GM21825 (cell line): ENCODE data around the gene VRK2.
"Not testable (repeated sequence)": the region's sequence is repeated elsewhere in the genome, so short reads cannot be mapped to it uniquely, and the experiment has no call there.

ENCODE experiments used
- ATAC-seq: cut with Tn5 transposase; IDR thresholded peaks from one replicate; pipeline ENCODE4 v1.9.1; 2021; ENCODE audit warnings: mild to moderate bottlenecking, moderate library complexity; ENCODE audit not compliant: unreplicated experiment

VRK2 gene

DNA sequence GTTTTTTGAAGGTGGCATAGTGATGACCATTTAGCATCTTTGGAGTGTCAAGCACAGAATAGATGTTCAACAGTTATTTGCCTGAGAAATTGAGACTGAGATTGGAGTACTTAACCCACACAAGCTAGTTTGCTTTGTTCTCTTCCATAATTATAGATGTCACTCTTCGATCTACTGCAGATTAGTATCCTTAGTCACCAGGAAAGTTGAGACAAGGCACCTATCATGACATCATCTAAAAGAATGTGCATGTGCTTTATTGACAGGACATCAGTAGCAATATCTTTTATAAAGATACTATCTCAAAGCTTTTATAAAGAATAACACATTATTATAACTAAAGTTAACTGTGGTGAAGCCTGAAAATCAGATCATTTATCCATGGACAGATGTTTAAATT is 6.4 kb downstream of the VRK2 start:
- ATAC-seq, result no peak

DNA sequence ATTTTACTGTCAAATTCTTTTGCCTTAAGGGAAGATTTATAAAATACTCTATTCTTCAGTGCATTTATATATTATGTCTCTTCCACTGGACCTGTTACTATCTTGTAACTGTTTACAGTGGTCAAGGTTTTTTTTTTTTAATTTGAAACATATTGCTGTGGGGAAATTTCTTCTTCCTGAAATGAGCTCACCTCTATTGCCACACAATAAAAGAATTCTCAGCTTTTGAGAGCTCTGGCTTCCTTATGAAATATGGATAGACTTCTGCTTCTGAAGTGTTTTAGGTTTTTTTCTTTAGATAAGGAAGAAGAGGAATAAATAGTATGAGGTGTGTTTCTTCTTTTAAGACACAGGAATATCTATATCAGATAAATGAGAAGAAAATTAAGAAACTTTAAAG is 7.7 kb downstream of the VRK2 start:
- ATAC-seq, result no peak

DNA sequence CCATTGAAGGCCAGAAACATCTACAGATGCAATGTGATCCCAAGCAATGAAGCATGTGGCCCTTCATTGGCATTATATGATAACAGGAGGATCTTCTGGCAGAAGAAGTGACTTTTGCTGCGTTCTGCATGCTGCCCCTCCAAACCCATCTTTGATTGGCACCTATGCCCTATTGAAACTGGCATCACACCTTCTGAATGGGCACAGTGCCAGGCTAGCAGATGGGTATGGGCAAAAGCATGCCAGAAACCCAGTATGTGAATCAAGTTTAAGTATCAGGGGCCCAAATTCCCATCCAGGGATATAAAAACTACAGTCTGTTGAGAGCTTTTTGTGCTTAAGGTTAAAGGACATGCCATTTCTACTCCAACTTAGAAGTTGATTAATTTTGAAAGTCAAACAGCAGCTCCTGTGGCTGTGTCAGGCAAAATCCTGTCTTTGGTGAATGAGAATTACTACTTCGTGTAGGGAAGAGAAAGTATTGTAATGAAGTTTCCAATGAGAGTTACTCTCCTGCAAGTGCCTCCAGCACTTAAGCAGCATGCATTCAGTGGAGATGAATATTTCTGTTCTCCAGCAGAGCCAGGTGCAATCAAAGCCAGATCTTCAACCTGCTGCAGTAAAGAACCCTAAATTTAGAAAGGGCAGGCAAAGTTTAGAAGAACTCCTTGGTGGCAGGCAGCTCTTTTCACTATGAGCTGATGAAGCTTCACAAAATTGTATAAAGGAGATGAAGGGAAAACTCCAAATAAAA is 8.6 kb downstream of the VRK2 start:
- no peak for ATAC-seq

DNA sequence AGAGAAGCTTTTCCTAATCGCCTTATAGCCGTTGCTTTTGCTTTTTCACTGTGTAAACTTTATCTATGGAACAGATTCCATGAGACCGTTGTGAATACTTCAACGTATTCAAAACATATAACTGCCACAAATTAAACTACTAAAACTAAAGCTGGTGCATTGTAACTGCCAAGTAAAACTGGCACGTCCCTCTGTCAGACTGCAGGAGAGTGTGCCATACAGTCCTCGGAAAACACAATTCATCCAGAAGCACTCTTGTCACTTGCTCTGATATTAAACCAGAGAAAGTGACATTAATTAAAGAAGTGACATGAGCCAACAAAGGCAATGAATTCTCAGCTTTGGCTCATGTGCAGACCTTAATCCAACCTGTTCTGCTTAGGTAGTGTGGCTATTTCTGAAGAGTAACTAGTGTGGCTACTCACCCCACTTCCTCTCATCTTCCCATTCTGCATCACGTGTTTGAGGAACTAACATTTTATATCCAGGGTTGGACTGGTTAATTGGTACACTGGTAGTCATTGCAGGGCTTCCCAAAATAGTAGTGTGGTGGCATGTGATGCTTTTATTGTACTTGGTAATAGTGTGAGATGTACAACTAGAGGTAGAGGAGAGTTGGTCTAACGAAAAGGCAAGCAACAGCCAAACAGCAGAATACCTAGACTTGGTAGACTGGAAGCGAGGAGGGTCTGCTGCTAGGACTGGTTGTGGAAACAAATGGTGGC is 9.7 kb downstream of the VRK2 start:
- no peak for ATAC-seq

DNA sequence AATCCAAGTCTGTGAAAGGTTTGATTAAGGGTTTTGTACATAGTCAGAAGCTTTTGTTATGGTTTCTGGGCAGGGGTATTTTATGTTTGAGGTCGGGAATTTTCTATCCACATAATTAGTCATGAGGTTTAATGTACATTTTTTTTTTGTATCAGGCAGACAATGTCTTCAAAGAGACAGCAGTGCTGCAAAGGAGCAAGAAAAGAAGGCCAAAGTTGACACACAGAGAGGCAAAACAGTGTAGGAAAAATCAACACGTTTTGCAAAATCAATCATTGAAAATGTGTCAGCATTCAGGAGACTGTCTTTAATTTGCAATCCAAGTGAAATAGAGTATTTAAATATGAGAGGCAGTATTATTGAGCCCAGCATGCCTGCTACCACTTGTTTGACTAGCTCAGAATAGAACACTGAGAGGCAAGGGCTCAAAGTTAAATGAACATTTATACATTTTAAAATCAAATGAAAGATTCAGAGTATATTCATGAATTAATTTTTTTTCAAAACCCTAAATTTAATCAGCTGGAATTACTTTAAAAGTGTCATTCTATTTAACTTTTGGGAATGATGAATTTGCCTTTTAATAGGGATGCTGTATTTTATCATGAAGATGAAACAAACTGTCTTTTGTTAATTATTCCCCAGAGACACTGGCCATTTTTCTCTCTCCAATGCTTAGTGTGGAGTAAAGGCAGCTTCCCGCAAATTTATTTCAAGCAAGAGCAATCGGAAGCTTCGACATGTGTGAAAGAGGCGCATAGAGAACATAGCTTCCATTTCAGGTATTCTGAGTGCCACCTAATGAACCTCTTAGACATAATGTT is 11.3 kb downstream of the VRK2 start:
- ATAC-seq, result no peak

DNA sequence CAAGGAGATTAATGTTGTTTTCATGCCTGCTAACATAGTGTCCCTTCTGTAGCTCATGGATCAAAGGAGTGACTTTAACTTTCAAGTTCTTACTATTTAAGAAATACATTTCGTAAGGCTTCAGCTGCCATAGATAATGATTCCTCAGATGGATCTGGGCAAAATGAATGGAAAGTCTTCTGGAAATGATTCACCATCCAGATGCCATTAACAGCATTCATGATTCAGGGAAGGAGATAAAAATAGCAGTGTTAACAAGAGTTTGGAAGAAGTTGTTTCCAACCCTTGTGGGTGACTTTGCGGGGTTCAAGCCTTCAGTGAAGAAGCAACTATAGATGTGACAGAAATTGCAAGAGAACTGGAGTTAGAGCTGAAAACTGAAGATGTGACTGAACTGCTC is 17.0 kb downstream of the VRK2 start:
- ATAC-seq, result no peak

DNA sequence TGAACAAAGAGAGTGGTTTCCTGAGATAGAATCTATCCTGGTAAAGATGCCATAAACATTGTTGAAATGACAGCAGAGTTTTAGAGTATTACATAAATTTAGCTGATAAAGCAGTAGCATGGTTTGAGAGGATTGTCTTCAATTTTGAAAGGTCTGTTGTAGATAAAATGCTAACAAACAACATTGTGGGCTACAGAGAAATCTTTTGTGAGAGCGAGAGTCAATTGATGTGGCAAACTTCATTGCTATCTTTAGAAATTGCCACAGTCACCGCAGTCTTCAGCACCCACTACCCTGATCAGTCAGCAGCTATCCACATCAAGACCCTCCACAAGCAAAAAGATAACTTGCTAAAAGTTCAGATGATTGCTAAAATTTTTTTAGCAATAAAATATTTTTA is 17.5 kb downstream of the VRK2 start:
- ATAC-seq, result peak; percentile 52

DNA sequence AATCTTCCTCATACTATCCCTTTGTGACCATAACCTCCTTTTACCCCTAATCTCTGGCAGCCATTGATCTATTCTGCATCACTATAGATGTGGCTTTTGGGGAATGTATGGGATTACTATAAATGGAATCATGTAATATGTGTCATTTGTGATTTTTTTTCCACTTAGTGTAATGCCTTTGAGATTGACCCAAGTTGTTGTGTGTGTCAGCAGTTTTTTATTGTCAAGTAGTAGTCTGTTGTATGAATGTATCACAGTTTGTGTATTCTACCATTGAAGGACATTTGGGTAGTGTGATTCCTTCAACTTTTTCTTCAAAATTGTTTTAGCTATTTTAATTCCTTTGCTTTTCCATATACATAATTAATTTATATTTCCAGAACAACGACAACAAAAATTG is 18.6 kb downstream of the VRK2 start:
- ATAC-seq, result no peak

DNA sequence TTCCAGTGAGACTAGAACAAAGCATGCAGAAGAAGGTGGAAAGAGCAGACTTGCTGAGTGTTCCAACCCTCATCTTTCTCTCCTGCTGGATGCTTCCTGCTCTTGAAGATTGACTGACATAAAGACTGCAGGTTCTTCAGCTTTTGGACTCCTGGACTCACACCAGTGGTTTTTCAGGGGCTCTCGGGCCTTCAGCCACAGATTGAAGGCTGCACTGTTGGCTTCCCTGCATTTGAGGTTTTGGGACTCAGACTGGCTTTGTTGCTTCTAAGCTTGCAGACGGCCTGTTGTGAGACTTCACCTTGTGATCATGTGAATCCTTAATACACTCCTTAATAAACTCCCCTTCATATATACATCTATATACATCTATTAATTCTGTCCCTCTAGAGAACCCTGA is 20.4 kb downstream of the VRK2 start:
- no peak for ATAC-seq

DNA sequence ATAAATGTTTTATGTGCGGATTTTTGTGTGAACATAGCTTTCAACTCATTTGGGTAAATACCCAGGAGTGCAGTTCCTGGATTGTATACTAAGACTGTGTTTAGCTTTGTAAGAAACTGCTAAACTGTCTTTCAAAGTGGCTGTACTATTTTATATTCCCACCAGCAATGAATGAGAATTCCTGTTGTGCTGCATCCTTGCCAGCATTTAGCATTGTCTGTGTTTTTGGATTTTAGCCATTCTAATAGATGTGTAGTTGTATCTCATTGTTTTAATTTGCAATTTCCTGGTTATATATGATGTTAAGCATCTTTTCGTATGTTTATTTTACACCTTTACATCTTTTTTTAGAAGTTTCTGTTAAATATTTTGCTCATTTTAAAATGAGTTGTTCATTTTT is 24.2 kb downstream of the VRK2 start:
- ATAC-seq, result no peak

DNA sequence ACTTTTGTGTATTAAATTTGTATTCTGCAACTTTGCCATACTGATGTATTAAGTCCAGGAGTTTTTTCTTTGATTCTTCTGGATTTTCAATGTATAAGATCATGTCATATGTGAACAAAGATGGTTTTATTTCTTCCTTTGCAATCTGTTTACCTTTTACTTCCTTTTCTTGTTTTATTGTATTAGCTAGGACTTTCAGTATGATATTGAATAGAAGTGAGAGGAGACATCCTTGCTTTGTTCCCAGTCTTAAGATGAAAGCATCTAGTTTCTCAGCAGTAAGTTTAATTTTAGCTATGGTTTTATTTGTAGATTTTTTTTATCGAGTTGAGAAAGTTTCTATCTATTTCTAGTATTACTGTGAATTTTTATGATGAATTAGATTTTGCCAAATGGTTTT is 25.5 kb downstream of the VRK2 start:
- ATAC-seq, result peak; percentile 50

DNA sequence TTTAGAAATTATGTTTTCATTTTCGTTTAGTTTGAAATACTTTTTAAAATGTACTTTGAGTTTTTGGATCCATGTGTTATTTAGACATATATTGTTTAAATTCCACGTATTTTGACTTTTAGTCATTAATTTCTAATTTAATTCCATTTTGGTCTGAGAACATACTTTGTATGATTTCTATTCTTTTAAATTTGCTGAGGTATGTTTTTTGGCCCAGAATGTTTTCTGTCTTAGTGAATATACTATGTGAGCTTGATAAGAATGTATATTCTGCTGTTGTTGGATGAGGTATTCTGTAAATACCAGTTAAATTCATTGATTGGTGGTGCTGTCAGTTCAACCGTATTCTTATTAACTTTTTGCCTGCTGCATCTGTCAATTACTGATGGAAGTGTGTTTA is 26.4 kb downstream of the VRK2 start:
- no peak for ATAC-seq

DNA sequence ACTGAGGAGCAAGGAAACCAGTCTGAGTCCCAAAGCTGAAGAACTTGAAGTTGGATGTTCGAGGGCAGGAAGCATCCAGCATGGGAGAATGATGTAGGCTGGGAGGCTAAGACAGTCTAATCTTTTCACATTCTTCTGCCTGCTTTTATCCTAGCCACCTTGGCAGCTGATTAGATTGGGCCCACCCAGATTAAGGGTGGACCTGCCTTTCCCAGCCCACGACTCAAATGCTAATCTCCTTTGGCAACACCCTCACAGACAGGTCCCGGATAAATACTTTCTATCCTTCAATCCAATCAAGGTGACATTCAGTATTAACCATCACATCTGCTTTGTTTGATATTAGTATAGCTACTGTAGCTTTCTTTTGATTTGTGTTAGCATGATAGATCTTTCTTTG is 27.1 kb downstream of the VRK2 start:
- ATAC-seq, result no peak

DNA sequence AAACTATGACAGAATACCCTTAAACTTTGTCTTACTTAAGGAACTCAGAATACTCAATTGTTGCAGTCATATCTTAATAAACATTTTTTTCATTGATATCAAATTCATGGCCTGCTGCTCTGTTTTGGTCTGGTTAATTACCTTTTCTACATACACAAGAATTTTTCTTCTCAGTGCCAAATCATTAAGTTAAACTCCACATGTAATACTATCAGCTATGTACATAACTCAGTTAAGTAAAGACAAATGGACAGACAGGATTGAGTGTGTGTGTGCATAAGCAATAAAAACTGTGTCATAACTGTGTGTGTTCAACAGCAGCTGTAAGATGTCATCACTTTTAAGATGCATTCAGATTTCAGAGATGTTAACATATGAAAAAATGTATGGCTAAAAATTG is 34.4 kb downstream of the VRK2 start:
- no peak for ATAC-seq

DNA sequence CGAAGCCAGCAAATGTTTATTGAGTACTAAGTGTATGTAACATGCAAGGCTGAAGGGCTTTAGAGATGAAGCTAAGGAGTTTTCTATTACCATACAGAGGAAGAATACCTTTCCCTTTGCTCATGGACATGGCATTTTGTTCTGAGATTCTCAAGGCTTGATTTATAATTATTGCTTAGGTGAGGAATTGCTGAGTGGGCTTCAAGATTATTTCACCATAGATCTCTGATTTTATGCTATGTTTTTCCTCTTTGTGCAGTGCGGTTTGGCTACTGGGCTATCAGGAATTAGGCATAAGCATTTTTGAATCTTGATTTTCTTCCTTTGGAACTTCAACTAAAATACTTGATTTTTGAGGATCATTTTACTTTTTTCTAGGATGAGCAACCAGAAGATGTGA is 42.5 kb downstream of the VRK2 start:
- ATAC-seq, result no peak

DNA sequence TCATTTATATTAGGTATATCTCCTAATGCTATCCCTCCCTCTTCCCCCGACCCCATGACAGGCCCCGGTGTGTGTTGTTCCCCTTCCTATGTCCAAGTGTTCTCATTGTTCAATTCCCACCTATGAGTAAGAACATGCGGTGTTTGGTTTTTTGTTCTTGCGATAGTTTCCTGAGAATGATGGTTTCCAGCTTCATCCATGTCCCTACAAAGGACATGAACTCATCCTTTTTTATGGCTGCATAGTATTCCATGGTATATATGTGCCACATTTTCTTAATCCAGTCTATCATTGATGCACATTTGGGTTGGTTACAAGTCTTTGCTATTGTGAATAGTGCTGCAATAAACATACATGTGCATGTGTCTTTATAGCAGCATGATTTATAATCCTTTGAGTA is 46.2 kb downstream of the VRK2 start:
- ATAC-seq, result not testable (repeated sequence)

DNA sequence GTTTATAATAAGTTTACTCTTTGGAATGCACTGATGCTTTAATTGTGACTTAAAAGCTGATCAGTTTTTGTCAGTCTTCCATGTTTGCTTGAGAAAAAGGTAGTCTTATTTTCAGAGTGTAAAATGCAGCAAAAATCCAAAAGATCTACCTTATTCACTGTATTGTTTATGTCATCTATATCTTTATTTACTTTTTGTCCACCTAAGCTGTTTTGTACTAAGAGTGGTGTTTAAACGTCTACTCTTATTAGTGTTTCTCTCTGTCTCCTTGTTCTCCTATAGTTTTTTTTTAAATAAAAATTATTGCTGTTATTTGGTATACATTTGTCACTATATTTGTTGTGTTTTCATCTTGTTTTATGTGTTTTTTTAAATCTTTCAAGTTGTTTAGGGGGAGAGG is 50.4 kb downstream of the VRK2 start:
- no peak for ATAC-seq

DNA sequence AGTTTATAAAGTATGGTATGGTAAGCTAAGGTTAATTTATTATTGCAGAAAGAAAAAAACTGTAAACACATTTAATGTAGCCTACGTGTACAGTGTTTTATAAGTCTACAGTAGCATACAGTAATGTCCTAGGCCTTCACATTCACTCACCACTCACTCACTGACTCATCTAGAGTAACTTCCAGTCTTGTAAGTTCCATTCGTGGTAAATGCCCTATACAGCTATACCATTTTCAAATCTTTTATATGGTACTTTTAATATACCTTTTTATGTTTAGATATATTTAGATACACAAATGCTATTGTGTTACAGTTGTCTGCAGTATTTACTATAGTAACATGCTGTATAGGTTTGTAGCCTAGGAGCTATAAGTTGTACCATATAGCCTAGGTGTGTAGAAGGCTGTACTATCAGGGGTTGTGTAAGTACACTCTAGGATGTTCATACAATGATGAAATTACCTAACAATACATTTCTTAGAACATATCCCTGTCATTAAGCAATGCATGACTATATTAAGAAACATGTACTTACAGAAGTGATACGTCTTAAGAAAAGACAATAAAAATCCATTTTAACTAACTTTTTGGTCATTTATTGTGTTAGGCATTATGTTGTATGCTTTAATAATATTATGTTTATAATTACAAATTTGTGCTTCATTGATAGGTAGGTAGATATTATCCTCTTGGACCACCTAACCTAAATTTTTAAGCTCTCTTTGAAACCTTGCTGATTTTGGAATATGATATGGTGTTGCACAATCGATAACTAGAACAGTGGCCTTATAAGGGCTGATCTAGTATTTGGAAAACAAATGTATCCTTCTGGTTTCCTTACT is 51.9 kb downstream of the VRK2 start:
- no peak for ATAC-seq

DNA sequence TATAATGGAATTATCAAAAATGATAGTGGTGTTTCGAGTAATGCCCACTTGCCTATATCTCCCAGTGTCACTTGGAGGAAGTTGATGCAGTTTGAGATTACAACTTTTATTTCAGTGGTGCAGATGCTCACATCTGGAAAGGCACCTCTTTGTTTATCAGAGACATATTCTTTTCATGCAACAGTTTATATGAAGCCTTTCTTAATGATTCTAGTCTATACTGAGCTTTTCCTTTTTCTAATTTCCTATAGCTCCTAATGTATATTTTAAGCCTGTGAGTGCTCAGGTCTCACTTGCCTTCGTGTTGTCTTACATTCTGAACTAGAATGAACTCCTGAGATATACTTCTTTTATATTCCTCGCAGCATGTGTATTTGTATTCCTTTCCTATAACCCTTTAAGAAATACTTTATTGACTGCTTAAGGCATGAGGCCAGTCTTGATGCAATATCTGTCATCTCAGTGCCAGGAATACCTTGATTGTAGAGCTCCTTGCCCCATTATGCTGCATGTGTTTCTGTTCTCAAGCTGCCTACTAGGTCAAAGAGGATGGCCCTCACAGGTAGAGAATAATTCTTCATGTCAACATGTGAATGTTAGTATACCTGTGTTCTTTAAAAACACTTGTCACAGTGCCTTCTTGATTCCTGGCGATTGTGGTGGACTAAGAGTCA is 52.6 kb downstream of the VRK2 start:
- no peak for ATAC-seq

DNA sequence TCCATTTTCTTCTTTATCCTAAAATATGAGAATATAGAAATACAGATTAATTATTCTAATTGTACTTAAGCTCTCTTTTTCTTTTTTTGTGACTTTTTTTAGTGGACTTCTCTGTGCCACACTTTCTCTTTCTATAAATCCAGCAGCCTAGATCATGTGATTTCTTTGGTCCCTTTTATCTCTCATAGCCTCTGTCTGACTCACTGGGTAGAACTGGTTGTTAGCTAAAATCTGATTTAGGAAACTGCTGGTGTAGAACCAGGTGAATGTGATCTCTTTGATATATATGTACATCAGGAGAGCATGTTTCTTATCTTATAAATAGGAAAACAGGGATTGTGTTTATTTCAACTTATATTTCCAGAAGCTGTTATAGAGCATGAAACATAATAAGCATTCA is 54.9 kb downstream of the VRK2 start:
- no peak for ATAC-seq
